Activated T-cell treated with anti-CD3 and anti-CD28 coated beads for 1 hour (primary cell): ENCODE results near the gene MATR3.
"Not testable (repeated sequence)": the region's sequence is repeated elsewhere in the genome, so short reads cannot be mapped to it uniquely, and the experiment has no call there.

Experiments
- DNase-seq: peaks from one replicate; pipeline ENCODE4 v3.0.0-alpha.2; 2020; ENCODE audit warnings: low read depth

The MATR3 gene, protein sequence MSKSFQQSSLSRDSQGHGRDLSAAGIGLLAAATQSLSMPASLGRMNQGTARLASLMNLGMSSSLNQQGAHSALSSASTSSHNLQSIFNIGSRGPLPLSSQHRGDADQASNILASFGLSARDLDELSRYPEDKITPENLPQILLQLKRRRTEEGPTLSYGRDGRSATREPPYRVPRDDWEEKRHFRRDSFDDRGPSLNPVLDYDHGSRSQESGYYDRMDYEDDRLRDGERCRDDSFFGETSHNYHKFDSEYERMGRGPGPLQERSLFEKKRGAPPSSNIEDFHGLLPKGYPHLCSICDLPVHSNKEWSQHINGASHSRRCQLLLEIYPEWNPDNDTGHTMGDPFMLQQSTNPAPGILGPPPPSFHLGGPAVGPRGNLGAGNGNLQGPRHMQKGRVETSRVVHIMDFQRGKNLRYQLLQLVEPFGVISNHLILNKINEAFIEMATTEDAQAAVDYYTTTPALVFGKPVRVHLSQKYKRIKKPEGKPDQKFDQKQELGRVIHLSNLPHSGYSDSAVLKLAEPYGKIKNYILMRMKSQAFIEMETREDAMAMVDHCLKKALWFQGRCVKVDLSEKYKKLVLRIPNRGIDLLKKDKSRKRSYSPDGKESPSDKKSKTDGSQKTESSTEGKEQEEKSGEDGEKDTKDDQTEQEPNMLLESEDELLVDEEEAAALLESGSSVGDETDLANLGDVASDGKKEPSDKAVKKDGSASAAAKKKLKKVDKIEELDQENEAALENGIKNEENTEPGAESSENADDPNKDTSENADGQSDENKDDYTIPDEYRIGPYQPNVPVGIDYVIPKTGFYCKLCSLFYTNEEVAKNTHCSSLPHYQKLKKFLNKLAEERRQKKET

GRCh38 chr5:139293507-139294373 lies at the start of gene MATR3:
Gene MATR3, plus strand, starts transcription at chr5:139293740. Its CDS starts 13,676 bp downstream, at chr5:139307416.
- DNase-seq = peak; percentile 91

GRCh38 chr5:139245637-139246339 lies 47.8 kb upstream of the MATR3 start:
- DNase-seq = no peak

GRCh38 chr5:139246394-139246793 lies 47.1 kb upstream of the MATR3 start:
- no peak for DNase-seq

DNA sequence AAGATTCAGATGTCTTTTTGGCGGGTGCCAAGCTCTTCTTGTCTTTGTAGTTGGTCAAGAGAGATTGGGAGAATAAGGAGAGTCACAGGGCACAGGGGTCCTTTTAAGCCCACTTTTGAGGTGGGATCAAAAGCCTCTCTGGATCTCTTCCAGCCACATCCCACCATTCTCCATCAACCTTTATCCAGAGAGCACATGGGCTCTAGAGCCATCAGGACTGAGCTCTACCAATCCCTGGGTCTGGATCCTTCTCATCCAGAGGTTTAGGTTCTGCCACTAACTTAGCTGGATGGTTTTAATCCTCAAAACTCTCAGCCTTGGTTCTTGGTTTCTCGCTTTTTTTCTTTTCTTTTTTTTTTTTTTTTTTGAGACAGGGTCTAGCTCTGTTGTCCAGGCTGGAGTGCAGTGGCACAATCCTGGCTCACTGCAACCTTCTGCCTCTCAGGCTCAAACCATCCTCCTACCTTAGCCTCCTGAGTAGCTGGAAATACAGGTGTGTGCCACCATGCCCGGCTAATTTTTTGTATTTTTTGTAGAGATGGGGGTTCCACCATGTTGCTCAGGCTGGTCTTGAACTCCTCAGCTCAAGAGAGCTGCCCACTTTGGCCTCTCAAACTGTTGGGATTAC lies 44.6 kb upstream of the MATR3 start:
- no peak for DNase-seq

DNA sequence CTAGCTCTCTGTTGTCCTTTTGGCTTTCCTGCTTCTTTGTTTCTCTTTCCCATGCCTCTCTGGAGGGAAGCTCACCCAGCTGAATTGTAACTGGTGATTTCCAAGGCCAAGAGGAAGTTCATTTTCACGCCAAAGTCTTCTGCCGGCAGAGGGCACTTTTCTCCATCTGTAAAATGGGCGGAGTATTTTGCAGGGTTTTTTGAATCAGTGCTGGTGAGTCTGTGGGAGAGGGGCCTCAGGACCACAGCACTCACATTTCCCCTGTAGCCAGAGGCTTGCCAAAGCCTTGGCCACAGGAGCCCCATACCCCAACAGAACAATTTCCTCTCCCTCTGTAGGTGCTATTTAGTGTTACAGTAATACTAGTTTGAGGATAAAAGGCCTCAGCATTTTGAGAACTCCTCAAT lies 42.3 kb upstream of the MATR3 start:
- peak; percentile 14 for DNase-seq

DNA sequence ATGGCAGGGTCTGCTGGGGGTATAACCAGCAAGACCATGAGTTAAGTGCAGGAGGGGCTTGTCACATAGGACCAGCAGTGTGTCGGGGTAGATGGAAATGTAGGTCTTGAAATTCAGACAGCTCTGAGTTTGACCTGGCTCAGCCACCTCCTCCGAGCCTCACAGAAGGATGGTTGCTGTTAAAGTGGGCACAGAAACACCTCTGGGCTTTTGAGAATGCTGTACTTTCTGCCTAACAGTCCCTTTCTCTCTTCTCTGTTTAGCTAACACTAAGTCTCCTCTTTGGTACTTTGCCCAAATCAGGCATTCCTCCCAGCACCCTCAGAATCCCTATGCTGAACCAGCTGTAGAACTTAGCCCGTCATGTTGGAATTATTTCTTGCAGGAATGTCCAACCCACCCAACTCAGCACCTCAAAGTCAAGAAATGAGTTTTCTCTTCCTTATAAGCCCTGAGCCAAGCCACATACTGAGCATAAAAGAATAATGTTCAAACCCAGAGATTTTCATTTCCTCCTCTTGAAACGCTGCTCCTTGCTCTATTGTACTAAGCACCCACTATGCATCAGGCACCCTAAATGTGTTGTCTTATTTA lies 41.7 kb upstream of the MATR3 start:
- no peak for DNase-seq

GRCh38 chr5:139253115-139253514 lies 40.4 kb upstream of the MATR3 start:
- no peak for DNase-seq

- no peak for DNase-seq
Measured at GRCh38 chr5:139256820-139257219, 36.7 kb upstream of the MATR3 start.

DNA sequence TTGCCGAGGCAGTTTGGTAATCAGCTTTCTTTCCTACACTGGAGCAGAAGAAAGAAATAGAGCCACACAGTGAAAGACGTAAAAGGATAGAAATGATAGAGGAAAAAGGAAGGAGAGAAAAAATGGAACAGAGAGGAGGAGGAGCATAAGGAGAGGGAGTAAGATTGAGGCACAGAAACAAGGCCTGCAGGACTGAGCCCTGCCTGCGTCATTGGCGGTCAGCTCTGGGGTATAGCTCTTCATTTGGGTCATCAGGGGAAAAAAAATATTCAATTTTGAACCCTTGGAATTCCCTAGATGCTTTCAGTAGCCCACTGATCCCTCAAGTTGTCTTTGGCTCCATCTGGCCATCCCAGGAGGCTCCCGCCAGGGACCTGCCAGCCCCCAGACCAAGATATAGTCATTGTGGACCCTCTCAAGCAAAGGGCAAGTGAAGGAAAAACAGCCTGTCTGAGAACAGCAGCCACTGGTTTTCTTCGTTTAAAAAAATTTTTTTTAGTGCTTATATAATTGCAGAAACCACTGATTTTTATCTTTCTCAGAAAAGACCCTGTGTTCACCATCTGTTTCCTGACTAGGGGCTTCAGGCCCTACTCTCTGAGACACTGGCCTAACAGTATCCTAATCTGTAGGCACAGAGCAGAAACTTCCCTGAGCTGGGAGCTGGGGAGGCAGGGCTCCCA lies 31.3 kb upstream of the MATR3 start:
- DNase-seq = no peak

DNA sequence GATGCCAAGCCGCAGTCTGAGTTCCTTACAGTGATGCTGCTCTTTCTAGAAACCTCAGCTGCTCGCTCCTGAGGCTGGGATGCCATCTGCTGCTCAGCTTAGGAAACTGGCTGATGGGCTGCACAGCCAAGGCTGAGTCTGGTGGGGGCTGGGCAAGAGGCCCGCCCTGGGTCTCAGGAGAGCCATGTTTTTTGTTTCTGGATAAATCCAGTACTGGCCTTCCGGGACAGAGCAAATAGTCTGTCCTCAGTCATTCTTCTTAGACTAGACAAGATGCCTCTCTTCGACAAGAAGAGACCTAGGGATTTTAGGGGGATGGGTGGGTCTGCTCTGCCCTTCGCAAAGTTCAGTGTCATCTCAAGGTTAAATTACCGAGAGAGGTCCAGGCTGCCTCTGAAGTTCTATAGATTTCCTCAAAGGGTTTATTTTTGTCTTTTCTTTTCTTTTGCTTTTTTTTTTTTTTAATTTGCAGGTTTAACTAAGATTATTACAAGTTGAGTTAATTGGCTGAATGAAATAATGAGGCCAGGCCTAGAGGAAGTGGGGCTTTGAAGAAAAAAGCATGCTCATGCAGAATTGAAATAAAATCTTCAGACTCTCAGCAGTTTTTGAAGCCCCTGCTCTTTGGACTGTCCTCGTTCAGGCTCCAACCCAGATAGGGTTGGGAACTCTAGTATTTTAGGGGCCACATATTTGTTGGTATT lies 30.6 kb upstream of the MATR3 start:
- peak; percentile 41 for DNase-seq

DNA sequence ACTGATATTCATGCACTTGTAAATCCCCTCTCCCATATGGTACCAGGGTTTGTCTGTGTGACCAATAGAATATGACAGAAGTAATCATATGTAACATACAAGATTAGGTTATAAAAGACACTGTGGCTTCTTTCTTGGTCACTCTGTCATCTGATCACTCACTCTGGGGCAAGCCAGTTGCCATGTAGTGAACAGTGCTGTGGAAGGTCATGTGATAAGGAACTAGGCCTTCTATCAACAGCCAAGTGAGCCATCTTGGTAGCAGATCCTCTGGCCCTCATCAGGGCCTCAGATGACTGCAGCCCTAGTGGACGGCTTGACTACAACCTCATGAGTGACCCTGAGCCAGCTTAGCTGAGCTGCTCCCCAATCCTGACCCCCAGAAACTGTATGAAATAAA lies 30.0 kb upstream of the MATR3 start:
- DNase-seq = no peak

DNA sequence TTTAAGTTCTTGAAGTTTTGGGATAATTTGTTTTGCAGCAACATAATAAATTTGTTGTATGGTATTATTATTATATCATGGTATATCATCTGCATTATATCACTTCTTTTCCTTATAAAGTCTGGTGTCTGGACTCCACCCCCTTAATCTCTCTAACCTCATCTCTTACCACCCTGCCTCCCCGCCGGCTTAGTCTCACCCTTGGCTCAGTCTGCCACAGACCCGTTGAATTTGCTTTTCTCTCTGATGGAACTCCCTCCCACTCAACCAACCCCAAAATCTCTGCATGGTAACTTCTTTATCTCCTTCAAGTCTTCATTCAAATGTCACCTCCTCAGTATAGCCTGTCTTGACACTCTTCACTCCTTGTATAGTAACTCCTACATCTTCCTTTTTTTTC lies 29.6 kb upstream of the MATR3 start:
- no peak for DNase-seq

GRCh38 chr5:139265001-139265400 lies 28.5 kb upstream of the MATR3 start:
- no peak for DNase-seq

DNA sequence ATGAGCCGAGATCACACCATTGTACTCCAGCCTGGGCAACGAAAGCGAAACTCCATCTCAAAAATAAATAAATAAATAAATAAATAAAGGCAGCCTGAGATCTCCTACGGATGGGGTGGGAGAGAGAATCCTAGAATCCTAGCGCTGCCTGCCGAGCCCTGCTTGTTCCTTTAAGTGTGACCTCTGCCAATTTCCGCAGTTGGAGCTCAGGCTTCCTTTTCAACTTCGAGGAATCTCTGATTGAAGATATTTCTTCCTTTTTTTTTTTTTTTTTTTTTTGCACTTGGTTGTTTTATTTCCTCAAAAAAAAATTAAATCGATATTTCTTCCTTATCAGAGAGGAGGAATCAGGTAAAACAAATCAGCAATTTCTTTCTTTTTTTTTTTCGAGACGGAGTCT lies 27.3 kb upstream of the MATR3 start:
- no peak for DNase-seq

DNA sequence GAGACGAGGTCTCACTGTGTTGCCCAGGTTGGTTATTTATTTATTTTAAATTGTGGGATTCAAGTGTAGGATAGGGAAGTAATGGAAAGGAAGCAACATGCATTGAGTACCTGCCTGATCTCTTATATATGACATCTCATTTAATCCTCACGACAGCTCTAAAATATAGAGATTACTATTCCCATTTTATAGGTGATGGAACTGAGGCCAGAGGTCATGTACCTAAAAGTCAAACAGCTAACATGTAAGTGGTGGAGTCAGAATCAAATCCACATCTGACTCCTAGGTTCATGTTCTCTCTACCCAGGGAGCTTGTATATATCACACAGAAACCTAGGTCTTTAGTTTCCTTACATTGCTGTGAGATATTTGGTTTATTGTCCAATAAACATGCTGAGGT lies 26.1 kb upstream of the MATR3 start:
- no peak for DNase-seq

DNA sequence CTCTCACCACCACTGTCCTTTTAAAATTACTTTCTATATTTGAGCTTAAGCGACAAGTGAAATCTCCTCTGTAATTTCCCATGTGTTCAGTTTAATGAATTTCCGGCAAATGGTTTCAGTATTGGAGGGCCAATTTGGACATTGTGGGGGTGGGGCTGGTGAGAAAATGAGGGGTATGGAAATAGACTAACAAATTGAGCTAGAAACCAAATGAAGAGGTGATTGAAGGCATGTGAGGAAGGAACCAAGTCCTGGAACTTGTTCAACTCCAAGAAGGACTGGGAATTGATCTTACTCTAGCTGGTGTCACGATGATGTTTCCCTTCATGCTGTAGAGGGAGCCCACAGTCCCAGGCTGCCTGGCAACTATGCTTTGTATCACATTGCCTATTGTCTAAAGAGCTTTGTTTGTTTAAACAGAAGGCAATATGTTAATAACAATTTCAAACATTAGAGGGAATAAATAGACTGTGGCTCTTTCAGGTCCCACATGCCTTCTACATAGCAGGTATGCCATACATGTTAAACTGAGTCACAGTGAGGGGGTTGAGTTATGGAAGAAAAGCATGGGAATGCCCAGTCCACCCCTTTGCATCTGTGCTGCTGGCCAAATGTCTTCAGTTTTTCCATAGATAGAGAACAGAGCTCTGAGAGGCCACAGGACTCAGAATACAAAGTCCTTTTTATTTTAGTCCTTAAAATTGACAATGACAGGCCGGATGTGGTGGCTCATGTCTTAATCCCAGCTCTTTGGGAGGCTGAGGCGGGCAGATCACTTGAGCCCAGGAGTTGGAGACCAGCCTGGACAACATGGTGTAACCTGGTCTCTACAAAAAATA lies 25.0 kb upstream of the MATR3 start:
- no peak for DNase-seq

DNA sequence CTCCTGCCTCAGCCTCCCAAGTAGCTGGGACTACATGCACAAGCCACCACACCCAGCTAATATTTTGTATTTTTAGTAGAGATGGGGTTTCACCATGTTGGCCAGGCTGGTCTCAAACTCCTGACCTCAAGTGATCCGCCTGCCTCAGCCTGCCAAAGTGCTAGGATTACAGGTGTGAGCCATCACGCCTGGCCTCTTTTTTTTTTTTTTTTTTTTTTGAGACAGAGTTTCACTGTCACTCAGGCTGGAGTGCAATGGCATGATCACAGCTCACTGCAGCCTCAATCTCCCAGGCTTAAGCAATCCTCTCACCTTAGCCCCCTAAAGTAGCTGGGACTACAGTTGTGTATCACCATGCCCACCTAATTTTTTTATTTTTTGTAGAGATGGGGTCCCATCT lies 22.8 kb upstream of the MATR3 start:
- DNase-seq = not testable (repeated sequence)

GRCh38 chr5:139271201-139272027 lies 22.1 kb upstream of the MATR3 start:
- DNase-seq = no peak
